Astrocyte (in vitro differentiated cells and primary cell): ENCODE measurements around the gene PREX1.

Source experiments
- CTCF ChIP-seq: IDR thresholded peaks from 2 replicates; pipeline ENCODE4 v1.5.1; 2011; ENCODE audit warnings: low read depth, mild to moderate bottlenecking, inconsistent platforms, low read length, moderate library complexity; ENCODE audit not compliant: insufficient read depth
- EZH2 ChIP-seq: IDR thresholded peaks from 2 replicates; pipeline ENCODE4 v1.6.1; 2012; ENCODE audit warnings: mild to moderate bottlenecking, low read length, inconsistent platforms; ENCODE audit not compliant: insufficient read depth

GRCh38 chr20:48789781-48790472 lies 37.9 kb downstream of the PREX1 start:
- TF ChIP-seq CTCF (no peak), EZH2 (no peak)
